Diencephalon (tissue), 1 donor: ENCODE results near the gene NSUN6. TPM values are rescaled to one million over a fixed set of nuclear protein-coding genes. Genes with fewer than 3 reads are reported as not detected.

Experiments
- total RNA-seq: library from RNA; depleted of rRNA; stranded (reverse); fragments of >200 nt; gene quantifications from one replicate; pipeline ENCODE4 v1.2.3, GENCODE V29; 2014

The NSUN6 gene
- total RNA-seq = 32.8 TPM

GRCh38 chr10:18651324-18652007, at the start of gene NSUN6:
Gene NSUN6, minus strand, starts transcription at chr10:18651587. Its CDS starts 384 bp downstream, at chr10:18651203.

GRCh38 chr10:18659125-18659818, 7.9 kb upstream of the NSUN6 start, which contains the start of gene ARL5B:
Gene ARL5B, plus strand, starts transcription at chr10:18659431. Its CDS starts 207 bp downstream, at chr10:18659638.

Other genes starting within 250 kb of the NSUN6 start
- 72.4 TPM for gene ARL5B, start 7.8 kb upstream of the NSUN6 start, total RNA-seq